Measurements from ENCODE around the gene ANKS1B.
"Not testable (repeated sequence)": the region's sequence is repeated elsewhere in the genome, so short reads cannot be mapped to it uniquely, and the experiment has no call there.

ANKS1B gene

DNA sequence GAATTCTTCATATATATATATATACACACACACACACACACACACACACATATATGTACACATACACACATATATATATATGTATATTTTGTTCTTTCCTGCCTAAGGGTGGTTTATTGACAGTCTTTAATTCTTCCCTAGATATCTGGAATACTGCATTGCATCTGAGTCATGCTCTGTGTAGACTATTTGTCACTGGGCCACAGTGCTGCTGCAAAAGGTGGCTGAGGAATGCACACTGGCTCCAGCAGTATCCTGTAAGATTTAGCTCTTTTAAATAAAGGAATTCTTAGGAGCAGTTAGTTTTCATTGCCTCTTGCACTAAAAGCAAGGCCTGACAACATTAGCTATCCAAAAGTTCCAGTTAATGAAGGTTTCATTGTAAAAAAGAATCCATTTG is 1138.8 kb downstream of the ANKS1B start:
- in situ Hi-C loops (cut with MboI; ENCODE audit: low pct_unique_long_range_greater_than_20kb, low sequenced_read_pairs, unreplicated experiment), result no loop called here
- no peak for DNase-seq (ENCODE audit: low spot score)
- TF ChIP-seq, protein P1, sequence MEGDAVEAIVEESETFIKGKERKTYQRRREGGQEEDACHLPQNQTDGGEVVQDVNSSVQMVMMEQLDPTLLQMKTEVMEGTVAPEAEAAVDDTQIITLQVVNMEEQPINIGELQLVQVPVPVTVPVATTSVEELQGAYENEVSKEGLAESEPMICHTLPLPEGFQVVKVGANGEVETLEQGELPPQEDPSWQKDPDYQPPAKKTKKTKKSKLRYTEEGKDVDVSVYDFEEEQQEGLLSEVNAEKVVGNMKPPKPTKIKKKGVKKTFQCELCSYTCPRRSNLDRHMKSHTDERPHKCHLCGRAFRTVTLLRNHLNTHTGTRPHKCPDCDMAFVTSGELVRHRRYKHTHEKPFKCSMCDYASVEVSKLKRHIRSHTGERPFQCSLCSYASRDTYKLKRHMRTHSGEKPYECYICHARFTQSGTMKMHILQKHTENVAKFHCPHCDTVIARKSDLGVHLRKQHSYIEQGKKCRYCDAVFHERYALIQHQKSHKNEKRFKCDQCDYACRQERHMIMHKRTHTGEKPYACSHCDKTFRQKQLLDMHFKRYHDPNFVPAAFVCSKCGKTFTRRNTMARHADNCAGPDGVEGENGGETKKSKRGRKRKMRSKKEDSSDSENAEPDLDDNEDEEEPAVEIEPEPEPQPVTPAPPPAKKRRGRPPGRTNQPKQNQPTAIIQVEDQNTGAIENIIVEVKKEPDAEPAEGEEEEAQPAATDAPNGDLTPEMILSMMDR (IDR thresholded peaks at IDR 0.05; ENCODE audit: extremely low read depth, insufficient read depth, missing control alignments), result no peak

DNA sequence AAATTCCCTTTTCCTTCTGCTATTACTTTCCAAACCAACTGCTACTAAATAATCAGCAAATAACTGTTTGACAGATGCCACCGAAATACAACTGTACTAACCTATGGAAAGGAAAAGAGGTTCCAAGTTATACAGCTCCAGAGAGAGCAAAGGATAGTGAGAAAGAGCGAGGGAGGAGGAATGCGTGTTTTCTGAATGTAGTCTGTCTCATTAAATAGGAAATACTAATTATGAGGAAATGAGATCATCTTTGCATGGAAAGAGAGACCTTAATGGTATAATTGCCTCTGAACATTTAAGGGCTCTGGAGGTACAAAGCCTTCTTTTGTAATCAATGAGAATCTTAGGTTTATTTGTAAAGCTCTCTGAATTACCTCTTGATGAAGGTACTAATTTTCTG is 1144.4 kb downstream of the ANKS1B start:
- TF ChIP-seq, protein P1 (IDR thresholded peaks at IDR 0.05; ENCODE audit: extremely low read depth, insufficient read depth, missing control alignments), result no peak
- in situ Hi-C loops (cut with MboI; ENCODE audit: low pct_unique_long_range_greater_than_20kb, low sequenced_read_pairs, unreplicated experiment), result no loop called here
- no peak for DNase-seq (ENCODE audit: low spot score)

- no peak for DNase-seq (ENCODE audit: low spot score)
- TF ChIP-seq, protein P1 (IDR thresholded peaks at IDR 0.05; ENCODE audit: extremely low read depth, insufficient read depth, missing control alignments), result no peak
- in situ Hi-C loops (cut with MboI; ENCODE audit: low pct_unique_long_range_greater_than_20kb, low sequenced_read_pairs, unreplicated experiment), result no loop called here
Measured at GRCh38 chr12:98838231-98838647, 1146.5 kb downstream of the ANKS1B start.

GRCh38 chr12:98837134-98837752 is 1147.5 kb downstream of the ANKS1B start:
- in situ Hi-C loops (cut with MboI; ENCODE audit: low pct_unique_long_range_greater_than_20kb, low sequenced_read_pairs, unreplicated experiment); DNase-seq (ENCODE audit: low spot score): not testable (repeated sequence)

DNA sequence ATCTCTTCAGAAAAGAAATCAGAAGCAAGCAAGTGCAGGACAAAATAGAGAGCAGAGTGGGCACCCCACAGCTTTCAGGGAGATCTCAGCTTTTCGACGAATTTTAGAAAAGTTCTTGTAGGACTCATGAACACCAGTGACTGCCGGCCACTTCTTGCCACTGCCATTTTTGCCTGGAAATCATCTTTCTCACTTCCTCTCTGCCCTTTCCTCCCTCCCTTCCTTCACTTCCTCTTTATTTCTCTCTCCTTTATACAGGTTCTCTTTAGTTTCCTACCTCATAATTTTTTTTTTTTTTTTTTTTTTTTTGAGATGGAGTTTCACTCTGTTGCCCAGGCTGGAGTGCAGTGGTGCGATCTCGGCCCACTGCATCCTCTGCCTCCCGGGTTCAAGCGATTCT is 1154.1 kb downstream of the ANKS1B start:
- in situ Hi-C loops (cut with MboI; ENCODE audit: low pct_unique_long_range_greater_than_20kb, low sequenced_read_pairs, unreplicated experiment), result no loop called here
- no peak for DNase-seq (ENCODE audit: low spot score)
- TF ChIP-seq, protein P1 (IDR thresholded peaks at IDR 0.05; ENCODE audit: extremely low read depth, insufficient read depth, missing control alignments), result no peak

- in situ Hi-C loops (cut with MboI; ENCODE audit: low pct_unique_long_range_greater_than_20kb, low sequenced_read_pairs, unreplicated experiment), result no loop called here
- TF ChIP-seq, protein P1 (IDR thresholded peaks at IDR 0.05; ENCODE audit: extremely low read depth, insufficient read depth, missing control alignments), result no peak
- no peak for DNase-seq (ENCODE audit: low spot score)
Measured at GRCh38 chr12:98828802-98829600, 1155.7 kb downstream of the ANKS1B start.

- DNase-seq (ENCODE audit: low spot score), result no peak
- in situ Hi-C loops (cut with MboI; ENCODE audit: low pct_unique_long_range_greater_than_20kb, low sequenced_read_pairs, unreplicated experiment), result no loop called here
- TF ChIP-seq, protein P1 (IDR thresholded peaks at IDR 0.05; ENCODE audit: extremely low read depth, insufficient read depth, missing control alignments), result no peak
Measured at GRCh38 chr12:98823012-98823411, 1161.7 kb downstream of the ANKS1B start.

All from GM13977 (cell line).